Fibroblast of lung (primary cell): Measurements from ENCODE around the gene POGLUT3.

Experiments used
- EZH2 ChIP-seq: IDR thresholded peaks from 2 replicates; pipeline ENCODE4 v1.5.1; 2012; ENCODE audit warnings: low read length, control low read depth, mild to moderate bottlenecking; ENCODE audit errors: missing control alignments
- TF ChIP-seq, protein P1 (sequence below), 2 donors: IDR thresholded peaks in 1 of 2; conservative IDR thresholded peaks in 1 of 2; 1 replicate in 1 of 2; 2 replicates in 1 of 2; pipeline ENCODE4 v1.5.1; 2011 to 2012; ENCODE audit warnings: low read length in 2 of 2, control low read depth in 1 of 2, inconsistent platforms in 1 of 2, low read depth in 1 of 2, mild to moderate bottlenecking in 1 of 2

GRCh38 chr11:108494182-108494581 lies 4.0 kb downstream of the POGLUT3 start:
- TF ChIP-seq, protein P1, sequence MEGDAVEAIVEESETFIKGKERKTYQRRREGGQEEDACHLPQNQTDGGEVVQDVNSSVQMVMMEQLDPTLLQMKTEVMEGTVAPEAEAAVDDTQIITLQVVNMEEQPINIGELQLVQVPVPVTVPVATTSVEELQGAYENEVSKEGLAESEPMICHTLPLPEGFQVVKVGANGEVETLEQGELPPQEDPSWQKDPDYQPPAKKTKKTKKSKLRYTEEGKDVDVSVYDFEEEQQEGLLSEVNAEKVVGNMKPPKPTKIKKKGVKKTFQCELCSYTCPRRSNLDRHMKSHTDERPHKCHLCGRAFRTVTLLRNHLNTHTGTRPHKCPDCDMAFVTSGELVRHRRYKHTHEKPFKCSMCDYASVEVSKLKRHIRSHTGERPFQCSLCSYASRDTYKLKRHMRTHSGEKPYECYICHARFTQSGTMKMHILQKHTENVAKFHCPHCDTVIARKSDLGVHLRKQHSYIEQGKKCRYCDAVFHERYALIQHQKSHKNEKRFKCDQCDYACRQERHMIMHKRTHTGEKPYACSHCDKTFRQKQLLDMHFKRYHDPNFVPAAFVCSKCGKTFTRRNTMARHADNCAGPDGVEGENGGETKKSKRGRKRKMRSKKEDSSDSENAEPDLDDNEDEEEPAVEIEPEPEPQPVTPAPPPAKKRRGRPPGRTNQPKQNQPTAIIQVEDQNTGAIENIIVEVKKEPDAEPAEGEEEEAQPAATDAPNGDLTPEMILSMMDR (conservative IDR thresholded peaks at IDR 0.05 in 1 of 2, IDR thresholded peaks at IDR 0.05 in 1 of 2; ENCODE audit: low read depth in 1 of 2, low read length in 2 of 2), result no peak
- no peak for TF ChIP-seq EZH2
